OCI-M1 (cell line): ENCODE measurements around the gene C1S.
"Not testable (repeated sequence)": the region's sequence is repeated elsewhere in the genome, so short reads cannot be mapped to it uniquely, and the experiment has no call there.

ENCODE experiments used
- DNase-seq: peaks from one replicate; lab custom pipeline; 2025; lab: John Stamatoyannopoulos, UW

The C1S gene

DNA sequence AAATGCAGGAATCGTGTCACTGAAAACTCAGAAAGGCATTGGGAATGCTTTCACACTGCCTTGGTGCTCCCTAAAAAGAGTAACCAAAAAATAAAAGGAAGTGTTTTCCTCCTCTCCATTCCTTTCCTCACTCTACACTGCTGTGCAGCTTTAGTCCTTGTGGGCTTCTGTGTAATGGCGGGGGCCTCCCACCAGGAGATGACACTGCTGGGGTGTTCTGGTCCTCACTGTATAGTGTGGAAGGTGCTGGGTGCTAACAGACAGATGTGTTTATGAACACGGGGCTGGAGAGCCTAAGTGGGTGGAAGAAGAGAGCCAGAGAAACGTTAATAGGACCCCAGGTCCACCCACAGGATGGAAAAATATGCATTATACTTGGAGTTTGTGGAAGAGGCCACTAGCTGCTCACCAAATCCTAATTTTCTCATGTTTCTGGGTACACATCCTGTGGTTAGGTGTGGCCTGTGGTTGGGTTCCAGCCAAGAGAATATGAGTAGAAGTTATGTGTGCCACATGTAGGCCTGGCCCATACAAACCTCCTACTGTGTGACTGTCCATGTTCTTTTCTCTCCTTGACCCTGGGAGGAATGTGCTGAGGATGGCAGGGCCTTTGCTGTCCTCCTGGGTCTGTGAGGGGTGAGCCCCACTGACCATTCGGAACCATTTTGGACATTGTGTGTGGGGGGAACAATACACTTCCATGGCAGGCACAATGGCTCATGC is 14.0 kb upstream of the C1S start:
- DNase-seq = no peak

DNA sequence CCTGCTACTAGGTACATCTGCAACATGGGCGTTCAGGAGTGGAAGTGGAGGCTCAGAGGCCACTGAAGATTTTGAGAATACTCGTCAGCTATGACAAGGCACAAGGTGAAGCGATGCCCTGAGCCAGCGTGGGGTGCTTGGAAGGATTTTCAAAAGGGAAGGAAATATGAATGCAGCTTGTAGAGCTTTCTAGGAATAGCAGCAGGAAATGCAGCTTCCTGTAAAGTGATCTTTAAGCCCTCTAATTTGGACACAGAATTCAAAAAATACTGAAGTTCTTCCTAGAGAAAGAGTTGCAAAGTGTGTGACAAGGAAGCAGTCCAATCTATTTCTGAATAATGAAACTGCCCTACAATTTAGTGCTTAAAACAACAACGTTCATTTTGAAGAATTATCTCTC is 13.2 kb upstream of the C1S start:
- DNase-seq = no peak

DNA sequence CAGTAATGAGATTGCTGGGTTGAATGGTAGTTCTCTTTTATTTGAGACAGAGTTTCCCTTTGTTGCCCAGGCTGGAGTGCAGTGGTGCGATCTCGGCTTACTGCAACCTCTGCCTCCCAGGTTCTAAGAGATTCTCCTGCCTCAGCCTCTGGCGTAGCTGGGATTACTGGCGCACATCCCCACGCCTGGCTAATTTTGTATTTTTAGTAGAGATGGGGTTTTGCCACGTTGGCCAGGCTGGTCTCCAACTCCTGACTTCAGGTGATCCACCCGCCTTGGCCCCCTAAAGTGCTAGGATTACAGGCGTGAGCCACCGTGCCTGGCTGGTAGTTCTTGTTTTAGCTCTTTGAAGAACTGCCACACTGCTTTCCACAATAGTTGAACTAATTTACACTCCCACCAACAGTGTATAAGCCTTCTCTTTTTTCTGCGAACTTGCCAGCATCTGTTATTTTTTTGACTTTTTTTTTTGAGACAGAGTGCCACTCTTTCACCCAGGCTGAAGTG is 11.0 kb upstream of the C1S start:
- DNase-seq = not testable (repeated sequence)

DNA sequence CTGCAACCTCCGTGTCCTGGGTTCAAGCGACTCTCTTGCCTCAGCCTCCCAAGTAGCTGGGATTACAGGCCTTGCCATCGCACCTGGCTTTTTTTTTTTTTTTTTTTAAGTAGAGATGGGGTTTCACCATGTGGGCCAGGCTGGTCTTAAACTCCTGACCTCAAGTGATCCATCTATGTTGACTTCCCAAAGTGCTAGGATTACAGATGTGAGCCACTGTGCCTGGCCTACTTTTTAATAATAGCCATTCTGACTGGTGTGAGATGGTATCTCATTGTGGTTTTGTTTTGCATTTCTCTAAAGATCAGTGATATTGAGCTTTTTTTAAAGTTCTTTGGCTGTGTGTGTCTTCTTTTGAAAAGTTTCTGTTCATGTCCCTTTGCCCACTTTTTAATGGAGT is 10.5 kb upstream of the C1S start:
- not testable (repeated sequence) for DNase-seq

DNA sequence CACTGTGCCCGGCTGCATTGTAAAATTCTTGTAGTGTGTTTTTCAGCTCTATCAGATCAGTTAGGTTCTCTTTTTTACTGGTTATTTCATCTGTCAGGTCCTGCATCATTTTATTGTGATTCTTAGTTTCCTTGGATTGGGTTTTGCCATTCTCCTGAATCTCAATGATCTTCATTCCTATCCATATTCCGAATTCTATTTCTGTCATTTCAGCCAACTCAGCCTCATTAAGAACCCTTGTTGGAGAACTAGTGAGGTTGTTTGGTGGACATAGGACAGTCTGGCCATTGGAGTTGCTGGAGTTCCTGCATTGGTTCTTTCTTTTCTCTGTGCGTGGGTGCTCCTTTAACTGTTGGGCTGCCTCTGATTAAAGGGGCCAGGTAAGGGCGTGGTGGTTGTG is 5.6 kb upstream of the C1S start:
- no peak for DNase-seq

DNA sequence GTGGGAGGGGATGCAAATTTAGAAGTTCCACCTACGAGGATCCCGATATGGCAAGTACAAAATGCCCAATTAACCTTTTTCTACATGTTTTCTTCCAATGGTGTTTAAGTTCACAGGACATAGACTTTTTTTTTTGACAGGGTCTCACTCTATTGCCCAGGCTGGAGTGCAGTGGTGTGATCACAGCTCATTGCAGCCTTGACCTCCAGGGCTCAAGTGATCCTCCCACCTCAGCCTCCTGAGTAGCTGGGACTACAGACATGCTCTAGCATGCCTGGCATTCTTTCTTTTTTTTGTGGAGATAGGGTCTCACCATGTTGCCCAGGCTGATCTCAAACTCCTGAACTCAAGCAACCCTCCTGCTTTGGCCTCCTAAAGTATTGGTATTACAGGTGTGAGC is 4.8 kb upstream of the C1S start:
- not testable (repeated sequence) for DNase-seq

DNA sequence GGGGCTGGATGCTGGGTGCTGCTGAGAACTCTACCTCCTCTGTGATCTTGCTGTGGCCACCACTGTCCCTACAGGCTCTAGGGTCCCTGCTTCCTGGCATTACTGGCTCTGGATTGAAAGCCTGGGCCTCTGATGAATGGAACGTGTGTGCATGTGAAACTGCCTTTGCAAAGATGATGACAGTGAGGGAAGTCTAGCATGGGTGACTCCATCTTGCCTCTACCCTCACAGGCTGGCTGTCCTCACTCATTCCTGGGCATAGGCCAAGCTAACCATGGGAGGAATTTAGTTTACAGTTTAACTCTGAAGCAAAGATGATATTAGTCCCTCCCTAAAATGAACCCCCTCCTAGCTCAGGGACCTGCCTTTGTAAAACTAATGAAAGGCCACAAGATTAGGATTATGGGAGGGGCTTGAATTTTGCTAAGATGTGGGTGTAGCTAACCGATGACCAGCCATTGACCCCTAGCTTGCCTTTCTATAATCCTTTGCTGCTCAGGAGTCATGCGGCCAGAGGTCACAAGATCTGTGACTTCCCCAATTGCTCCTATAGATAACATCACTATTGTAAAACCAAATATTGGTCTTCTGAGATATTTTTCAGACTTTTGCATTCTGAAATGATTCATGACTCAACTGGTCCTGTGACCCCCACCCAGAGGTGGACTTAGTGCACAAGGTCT is 2.2 kb upstream of the C1S start:
- DNase-seq = peak; percentile 86

DNA sequence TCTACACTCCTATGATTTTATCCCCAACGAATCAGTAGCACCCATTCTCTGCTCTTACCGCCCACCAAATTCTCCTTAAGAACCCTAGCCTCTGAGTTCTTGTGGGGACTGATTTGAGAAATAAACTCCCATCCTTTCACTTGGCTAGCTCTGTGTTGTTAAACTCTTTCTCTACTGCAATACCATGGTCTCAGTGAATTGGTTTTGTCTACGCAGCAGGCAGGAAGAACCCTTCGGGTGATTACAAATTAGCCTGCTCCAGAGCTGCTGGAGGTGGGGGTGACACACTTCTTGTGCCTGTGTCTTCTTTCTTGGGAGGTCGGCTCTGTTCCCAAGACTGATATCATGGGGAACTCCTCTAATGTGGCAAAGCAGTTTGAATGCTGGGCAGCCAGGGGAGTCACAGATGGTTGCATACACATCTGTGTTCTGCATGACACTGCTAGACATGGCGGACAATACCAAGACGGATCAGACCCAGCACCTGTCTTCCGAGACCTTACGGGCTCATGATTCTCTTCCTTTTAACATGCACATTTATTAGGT is 1.6 kb upstream of the C1S start:
- DNase-seq = no peak

DNA sequence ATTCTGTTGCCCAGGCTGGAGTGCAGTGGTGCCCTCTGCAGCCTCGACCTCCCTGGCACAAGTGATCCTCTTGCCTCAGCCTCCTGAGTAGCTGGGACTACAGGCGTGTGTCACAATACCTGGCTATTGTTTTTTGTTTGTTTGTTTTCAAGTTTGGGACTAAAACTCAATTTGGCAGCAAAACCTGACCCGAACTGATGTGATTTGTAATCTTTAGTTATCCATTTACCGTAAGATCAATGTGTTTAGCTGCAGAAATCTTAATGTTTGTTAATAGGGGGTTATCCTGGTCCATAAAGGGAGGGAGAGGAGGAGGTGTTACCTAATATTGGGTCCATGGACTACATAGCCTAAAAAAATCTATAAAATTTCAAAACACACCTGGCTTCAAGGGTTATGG is 738 bp upstream of the C1S start:
- DNase-seq = no peak

DNA sequence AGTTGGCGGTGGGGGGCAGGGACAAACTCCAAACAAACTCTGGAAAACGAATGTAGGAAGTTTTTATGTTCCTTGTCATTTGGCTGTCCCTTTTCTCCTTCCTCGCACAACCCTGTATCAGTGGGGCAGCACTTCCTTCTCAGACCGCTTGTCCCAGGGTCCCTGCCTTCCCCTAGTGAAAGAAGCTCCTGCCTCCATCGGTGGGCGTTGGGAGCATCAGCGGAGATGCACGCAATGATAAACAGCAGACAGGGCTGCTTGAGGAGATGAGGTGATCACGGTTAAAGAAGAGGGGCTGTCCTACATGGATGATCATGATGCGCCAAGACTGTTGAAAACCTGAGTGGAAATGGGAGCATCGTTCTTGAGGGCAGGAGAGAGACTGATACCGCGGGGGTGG is 620 bp downstream of the C1S start:
- no peak for DNase-seq

DNA sequence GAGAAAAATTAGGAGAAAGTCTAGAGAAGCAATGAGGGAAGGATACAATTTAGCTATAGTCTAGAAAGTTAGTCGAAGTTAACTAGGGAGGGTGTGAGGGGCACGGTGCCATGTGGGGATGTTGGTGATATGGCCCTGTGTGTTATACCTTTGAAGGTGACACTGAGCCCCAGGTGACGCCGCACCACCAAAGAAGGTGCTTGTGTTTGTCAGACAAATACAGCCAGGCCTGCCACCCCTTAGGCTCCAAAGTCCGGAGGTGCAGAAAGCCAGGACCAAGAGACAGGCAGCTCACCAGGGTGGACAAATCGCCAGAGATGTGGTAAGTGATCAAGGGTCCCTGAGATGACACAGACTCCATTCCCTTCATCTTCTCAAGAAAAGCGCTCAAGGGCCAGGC is 1.1 kb downstream of the C1S start:
- no peak for DNase-seq

DNA sequence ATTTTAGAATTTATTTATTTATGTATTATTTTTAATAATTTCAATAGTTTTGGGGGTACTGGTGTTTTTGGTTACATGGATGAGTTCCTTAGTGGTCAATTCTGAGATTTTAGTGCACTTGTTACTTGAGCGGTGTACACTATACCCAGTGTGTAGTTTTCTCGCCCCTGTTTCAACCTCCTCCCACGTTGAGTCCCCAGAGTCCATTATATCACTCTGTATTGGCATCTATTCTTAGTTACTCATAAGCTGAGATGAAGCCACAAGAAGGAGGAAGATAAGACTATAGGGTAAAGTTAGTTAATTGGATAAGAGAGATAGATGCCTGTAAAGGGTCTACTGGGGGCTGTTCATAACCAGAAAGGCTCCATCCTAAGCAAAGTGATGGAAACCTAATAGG is 4.0 kb downstream of the C1S start:
- no peak for DNase-seq

DNA sequence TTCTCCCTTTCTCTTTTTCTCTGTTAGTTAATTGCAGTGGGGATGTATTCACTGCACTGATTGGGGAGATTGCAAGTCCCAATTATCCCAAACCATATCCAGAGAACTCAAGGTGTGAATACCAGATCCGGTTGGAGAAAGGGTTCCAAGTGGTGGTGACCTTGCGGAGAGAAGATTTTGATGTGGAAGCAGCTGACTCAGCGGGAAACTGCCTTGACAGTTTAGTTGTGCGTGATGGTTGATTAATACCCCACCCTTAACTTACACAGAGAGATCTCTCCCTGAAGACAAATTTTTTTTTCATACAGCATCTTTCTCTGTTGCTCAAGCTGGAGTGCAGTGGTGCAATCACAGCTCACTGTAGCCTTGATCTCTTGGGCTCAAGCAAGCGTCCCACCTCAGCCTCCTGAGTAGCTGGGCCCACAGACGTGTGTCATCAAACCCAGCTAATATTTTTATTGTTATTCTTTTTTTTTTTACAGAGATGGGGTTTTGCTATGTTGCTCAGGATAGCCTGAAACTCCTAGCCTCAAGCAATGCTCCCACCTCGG is 4.6 kb downstream of the C1S start:
- no peak for DNase-seq

DNA sequence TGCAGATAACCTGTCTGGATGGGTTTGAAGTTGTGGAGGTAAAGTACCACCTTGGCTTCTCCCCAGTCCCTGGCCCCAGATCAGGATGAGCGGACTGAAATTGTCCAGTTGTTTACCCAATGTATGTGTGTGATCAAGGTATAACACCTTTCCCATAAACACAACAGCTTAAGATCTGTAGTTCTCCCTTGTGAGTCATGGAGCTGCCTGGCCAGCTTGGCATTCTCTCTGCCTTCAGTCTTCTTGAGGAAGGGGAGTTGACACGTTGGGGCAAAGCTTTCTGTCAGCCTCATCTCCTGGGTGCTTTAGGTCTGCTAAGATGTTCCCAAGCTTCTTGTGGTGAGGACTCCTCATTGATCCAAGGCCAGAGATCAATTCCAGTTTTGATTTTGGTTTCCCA is 6.1 kb downstream of the C1S start:
- no peak for DNase-seq

DNA sequence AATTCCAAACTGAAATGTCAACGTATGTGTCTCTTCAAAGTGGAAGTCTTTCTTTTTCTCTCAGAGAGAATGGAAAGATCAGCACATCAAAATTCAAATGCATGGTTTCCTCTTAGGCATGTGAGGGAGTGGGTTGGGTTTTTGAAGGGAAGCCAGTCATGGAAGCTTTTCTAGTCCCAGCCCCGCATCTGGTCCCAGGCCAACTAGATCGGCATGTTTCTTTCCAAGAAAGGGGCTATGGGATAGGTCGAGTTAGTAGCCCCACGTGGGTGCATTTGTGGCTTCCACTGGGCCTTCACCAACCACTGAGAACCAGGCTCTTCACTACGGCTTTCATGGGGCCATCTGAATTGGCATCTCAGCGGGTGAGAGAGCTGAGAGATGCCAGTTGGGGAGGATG is 6.6 kb downstream of the C1S start:
- DNase-seq = no peak

DNA sequence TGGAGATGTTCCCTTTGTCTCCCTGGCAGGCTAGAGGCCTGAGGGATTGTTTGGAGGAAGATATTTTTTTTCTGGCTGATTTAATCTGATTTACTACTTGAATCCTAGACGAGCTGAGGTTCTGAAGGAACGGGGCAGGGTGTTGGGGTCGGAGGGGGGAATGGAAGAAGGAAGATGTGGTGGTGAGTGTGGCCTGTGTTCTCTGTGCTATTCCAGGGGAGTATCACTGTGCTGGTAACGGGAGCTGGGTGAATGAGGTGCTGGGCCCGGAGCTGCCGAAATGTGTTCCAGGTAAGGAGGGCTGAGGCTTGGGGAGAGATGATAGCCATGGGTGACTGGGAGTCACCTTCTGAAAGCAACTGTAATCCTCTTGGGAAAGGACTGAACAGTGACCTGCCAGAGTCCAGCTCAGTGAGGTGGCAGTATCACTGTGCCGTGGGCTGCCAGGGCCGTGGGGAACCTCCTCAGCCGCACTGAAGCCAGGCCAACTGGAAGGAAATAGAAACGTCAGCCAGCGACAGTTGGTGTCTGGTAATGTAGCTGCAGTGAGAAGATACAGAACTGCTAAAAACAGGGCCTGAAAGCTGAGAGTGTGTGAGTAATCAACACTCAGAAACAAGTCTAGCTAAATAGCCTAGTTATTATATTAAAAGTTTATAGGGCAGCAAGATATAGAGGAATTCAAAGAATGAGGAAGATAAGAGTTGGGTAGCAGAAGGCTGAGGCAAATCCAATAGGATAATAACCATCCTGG is 7.9 kb downstream of the C1S start:
- peak; percentile 42 for DNase-seq

DNA sequence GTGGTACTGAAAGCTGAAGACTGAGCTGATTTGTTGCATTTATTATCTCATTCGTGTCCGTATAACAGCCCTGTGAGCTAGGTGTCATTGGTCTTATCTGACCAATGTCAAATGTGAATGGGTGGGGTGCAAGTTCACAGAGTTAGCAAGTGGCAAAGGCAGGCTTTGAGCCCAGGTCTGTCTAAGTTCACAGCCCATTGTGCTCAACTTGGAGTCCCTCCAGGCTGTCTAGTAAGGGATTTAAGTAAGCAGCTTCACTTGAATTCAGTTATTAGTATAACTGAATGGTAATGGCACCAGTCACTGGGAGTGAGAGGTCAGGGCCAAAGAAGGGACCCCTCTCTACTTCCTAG is 8.5 kb downstream of the C1S start:
- DNase-seq = peak; percentile 42

DNA sequence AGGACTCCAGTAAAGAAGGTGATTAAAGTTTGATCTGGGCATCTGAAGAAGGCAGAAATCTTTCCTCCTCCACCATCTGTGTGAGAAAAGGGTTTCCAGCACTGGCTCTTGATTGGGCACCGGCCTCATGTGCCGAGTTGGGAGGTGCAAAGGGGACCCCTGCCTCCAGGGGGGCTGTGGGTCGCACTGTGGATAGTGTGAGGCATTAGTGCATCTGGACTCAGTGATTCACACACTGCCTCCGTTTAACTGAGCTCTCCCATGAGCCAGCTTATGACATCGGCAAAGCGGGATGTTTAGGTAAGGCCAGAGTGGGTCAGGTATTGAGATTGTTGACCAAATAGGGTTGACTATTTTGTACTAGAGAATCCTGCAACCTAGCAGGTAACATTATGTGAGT is 8.9 kb downstream of the C1S start:
- no peak for DNase-seq

DNA sequence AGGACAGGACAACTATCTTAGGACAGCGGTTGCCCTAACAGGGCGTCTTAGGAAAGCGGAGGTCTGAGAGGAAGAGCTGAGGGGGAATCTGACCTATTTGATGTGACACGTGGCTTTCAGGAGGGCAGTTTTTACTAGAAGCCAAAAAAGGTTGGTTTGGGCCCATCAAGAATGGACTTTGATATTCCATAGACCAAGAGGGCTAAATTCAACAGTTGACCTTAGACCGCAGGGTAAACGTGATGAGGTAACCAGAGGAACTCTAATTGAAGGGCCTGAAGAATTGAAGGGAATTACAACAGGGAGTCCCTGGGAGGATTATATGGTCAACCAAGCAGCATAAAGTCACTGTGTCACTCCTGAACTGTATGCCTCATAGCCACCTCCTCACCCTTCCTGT is 11.5 kb downstream of the C1S start:
- DNase-seq = no peak

DNA sequence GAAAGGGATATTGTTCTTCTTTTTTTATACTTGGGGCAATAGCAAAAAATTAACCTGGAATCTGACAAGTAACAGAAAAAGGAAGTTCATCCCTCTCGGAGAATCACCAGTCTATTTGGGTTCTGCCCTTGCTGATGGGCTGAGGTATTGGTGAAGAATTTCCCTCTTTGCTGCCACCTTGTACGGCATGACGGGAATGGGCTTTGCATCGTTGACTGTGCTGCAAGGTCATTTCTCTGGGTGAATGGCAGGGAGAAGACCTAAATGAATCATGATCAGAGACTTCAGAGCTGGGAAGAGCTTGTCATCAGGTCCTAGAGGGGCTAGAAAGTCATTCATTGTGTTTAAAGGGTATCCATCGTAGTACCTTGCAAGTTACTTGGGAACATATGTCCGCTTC is 12.0 kb downstream of the C1S start:
- no peak for DNase-seq

DNA sequence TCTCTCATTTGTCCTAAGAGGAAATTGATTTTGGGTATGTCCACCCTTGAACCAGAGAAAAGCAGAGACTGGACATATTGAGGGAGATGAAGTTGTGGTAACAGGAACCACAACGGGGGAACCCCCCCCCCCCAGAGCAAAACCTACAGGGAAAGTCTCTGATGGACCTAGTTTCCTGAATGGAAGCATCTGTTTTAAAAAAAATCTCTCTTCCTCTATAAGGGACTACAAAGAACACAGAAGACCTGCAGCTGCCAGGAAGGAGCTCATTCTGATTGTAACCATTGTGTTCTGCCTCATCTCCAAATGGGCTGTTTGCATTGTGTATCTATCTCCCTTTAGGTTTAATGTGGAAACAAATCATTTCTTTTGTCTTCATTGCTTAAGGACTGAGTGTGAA is 13.4 kb downstream of the C1S start:
- DNase-seq = no peak

DNA sequence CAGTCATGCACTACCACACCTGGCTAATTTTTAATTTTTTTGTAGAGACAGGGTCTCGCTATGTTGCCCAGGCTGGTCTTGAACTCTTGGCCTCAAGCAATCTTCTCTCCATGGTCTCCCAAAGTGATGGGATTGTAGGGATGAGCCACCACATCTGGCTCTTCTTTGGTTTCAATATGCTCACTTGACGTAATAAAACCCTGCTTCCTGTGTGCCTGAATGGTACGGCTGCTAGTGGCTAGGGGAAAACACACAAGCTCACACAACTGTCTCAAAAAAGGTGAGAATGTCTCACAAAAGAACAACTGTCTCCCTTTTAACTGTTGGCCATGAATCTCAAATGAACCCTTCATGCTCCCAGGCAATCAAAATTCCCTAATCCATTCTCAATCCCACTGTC is 15.0 kb downstream of the C1S start:
- DNase-seq = no peak

DNA sequence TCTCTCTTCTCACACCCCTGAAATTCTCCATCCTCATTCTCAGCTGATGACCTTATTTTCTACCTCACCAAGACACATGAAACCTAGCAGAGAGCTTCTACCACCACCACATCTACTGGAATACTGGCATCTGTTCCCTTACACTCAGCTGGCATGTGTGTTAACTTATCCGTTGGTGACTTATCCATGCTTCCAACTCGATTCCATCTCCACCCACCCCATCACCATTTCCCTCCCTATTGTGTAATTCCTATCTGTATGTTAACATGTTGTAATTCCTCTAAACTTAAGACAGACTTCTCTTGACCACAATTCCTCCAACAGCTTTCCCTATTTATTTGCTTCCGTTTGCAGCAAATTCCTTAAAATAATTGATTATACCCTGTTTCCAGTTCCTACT is 15.4 kb downstream of the C1S start:
- DNase-seq = no peak
